Stimulated activated CD4-positive, alpha-beta T cell treated with anti-CD3 and anti-CD28 coated beads, TNF-alpha, amount 100 ng/mL, for 4 hours (primary cell): ENCODE results near the gene PNPLA7.
"Not testable (repeated sequence)": the region's sequence is repeated elsewhere in the genome, so short reads cannot be mapped to it uniquely, and the experiment has no call there.

Experiments
- DNase-seq, 3 experiments: peaks; one replicate each; pipeline ENCODE4 v3.0.0-alpha.2; 2020; ENCODE audit warnings: low read depth in 3 of 3

Gene PNPLA7

DNA sequence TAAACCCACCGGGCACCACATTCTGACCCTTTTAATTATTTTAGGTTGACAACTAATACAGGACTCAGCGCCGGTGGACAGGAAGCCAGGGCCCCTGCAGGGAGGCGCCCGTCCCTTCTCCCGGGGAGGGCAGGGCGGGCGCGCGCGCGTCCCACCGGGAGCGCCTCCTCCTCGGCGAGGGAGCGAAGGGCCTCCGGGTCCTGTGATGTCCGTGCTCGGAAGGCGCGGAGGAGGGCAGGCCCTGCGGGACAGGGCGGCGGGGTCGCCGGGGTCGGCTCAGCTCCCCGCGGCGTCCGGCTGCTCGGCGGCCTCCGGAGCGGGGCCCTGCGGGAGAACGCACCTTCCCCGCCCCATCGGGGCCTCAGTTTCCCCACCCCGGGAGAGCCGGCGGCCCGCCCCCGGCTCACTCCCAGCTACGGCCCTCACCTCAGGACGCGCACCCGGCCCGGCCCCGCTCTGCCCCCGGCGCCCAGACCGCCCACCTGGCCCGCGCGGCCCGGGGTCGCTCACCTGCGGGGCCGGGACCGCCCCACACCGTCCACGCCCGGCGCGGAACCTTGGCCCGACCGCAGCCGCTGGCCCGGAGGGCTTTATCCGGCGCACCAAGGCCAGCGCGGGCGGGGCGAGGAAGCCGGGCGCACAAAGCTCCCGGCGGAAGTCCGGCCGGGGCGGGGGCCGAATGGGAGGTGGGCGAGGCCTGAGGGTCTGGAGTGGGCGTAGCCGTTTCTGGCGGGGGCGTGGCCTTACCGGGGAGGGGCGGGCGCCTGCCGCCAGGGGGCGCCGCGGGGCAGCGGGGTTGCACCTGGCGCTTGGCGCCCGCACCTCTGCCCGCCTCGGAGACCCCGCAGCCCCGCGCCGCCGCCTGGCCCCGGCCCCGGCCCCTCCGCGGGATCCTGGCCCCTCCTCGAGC, 127.3 kb downstream of the PNPLA7 start, which contains the start of the genes EXD3 and NOXA1:
Gene EXD3 (minus strand): TSS at position 559 of the 910 bp plus-strand sequence. CDS start 27,805 bp downstream, outside the sequence.
Gene NOXA1 (plus strand): TSS at position 790 of the 910 bp plus-strand sequence. CDS start 137 bp downstream, outside the sequence.
- peak; percentile 79 to 95 (median 86) for DNase-seq

GRCh38 chr9:137421838-137422603, 128.2 kb downstream of the PNPLA7 start:
- no peak for DNase-seq

- no peak for DNase-seq
Measured at GRCh38 chr9:137417161-137418021, 132.8 kb downstream of the PNPLA7 start.

GRCh38 chr9:137416563-137417151, 133.5 kb downstream of the PNPLA7 start:
- DNase-seq = no peak

GRCh38 chr9:137416006-137416562, 134.1 kb downstream of the PNPLA7 start:
- no peak for DNase-seq

- DNase-seq = no peak
Measured at GRCh38 chr9:137415451-137415850, 134.8 kb downstream of the PNPLA7 start.

DNA sequence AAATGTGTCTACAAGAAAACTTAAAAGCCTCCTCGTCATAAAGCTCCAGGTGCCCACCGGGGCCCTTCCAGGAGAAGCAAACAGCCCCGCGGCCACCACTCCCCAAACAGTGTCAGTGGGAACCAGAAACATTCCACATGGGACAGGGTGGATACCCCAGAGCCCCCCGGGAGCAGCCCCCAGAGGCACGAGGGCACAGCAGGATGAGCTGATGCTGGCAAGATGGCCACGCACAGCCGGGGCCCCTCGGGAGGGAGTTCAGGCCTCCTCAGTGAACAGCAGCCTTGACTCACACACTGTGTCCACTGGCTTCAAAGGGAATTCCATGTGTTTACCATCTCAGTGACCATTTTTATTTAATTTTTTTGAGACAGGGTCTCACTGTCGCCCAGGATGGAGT, 137.8 kb downstream of the PNPLA7 start:
- DNase-seq = no peak

DNA sequence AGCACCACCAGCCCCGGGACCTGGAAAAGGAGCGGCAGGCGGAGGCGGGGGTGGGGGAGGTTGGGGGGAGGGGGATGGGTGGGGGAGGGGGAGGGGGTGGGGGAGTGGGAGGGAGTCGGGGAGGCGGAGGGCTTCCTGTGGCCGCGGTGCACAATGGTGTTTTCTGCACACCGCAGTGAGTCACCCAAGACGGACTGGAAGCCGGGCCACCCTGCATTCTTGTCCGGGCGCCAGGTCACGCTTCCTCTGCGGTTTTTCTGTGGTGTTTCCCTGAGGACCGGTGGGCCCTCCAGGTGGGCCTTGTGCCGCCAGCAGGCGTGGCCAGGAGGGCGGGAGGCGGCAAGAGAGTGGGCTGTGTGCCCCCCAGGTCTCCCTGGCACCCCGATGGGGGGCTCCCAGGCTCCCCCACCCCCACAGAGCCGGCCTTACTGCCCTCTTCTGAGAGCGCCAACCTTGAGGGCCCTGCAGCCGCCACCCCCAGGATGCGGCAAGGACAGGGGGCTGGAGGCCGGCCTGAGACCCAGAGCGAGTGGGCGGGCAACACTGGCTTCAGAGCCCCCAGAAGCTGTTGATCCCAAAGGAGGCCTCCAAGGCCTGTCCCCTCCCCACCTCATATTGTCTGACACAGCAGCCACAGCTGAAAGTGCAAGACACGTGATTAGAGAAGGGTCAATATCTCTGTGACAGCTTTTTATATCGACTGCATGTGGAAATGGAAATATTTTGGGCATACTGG, 138.4 kb downstream of the PNPLA7 start:
- no peak for DNase-seq

DNA sequence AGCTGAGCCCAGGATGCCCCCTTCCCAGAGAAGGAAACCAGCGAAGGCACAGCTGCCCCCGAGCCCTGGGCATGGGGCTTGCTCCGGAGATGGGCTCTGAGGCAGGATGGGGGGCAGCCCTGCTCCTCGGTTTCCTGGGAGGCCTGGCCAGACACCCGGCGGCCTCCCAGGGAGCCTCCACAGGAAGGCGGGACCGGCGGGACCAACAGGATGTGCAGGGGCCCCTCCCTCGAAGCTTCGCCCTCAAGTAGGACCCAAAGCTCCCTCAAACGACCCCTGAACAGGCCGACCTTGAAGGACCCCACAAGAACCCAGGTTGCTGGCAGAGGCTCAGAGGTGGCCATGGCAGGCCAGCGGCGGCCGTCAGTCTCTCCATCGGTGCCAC, 138.9 kb downstream of the PNPLA7 start:
- DNase-seq = no peak

DNA sequence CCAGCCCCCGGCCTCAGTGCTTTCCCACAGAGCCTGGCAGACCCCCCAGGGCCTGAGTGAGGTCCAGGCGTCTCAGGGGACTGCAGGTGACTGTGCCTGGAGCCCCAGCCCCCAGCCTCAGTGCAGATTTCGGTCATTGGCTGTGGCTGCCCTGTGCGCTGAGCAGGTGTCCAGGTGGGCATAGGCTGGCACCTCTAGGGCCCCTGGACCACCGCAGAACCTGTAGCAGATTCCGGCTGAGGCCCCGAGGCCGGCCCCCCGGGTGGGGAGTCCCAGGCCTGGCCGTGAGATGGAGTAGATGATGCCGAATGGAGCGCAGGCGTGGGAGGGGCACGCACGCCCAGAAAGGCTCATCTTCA, 139.3 kb downstream of the PNPLA7 start:
- DNase-seq = no peak

DNA sequence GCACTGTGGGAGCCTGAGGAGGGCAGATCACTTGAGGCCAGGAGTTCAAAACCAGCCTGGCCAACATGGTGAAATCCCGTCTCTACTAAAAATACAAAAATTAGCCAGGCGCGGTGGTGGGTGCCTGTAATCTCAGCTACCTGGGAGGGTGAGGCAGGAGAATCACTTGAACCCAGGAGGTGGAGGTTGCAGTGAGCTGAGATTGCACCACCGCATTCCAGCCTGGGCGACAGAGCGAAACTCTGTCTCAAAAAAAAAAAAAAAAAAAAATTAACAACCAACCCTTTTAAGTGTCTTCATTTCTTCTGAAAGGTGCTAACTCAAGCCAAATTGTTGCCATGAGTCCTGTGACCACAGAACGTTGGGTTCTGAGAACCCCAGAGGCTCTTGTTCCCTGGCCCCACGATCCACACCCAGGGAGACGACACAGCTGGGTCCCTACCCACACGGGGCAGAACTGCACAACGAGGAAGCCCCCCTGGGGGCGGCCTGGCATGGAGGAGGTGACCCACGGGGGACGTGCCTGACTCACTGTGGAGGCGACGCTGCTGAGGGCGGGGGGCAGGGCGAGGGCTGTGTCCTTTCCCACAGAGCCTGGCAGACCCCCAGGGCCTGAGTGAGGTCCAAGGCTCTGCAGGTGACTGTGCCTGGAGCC, 139.8 kb downstream of the PNPLA7 start:
- not testable (repeated sequence) for DNase-seq
